Keratinocyte (primary cell): ENCODE data around the gene MED25.

Experiments
- EZH2 ChIP-seq: IDR thresholded peaks from one replicate; pipeline ENCODE4 v1.6.1; 2012; ENCODE audit warnings: inconsistent platforms, mild to moderate bottlenecking, low read length, moderate library complexity
- TF ChIP-seq, protein P1 (sequence below), 3 experiments: IDR thresholded peaks in 1 of 3; conservative IDR thresholded peaks in 1 of 3; optimal IDR thresholded peaks in 1 of 3; 2 replicates in 2 of 3; 3 replicates in 1 of 3; pipeline versions ENCODE3 to v1.5.1; 2011; ENCODE audit warnings: low read length in 3 of 3, mild to moderate bottlenecking in 3 of 3, moderate library complexity in 2 of 3, control low read depth in 1 of 3, inconsistent platforms in 1 of 3; ENCODE audit not compliant: insufficient read depth in 2 of 3; ENCODE audit errors: extremely low read depth in 1 of 3

- TF ChIP-seq, protein P1, sequence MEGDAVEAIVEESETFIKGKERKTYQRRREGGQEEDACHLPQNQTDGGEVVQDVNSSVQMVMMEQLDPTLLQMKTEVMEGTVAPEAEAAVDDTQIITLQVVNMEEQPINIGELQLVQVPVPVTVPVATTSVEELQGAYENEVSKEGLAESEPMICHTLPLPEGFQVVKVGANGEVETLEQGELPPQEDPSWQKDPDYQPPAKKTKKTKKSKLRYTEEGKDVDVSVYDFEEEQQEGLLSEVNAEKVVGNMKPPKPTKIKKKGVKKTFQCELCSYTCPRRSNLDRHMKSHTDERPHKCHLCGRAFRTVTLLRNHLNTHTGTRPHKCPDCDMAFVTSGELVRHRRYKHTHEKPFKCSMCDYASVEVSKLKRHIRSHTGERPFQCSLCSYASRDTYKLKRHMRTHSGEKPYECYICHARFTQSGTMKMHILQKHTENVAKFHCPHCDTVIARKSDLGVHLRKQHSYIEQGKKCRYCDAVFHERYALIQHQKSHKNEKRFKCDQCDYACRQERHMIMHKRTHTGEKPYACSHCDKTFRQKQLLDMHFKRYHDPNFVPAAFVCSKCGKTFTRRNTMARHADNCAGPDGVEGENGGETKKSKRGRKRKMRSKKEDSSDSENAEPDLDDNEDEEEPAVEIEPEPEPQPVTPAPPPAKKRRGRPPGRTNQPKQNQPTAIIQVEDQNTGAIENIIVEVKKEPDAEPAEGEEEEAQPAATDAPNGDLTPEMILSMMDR (optimal IDR thresholded peaks at IDR 0.05 in 1 of 3, IDR thresholded peaks at IDR 0.05 in 1 of 3, conservative IDR thresholded peaks at IDR 0.05 in 1 of 3; ENCODE audit: extremely low read depth in 1 of 3, insufficient read depth in 2 of 3, low read length in 3 of 3) = no peak
- TF ChIP-seq EZH2 = no peak
These were observed 59.2 kb downstream of the MED25 start, which contains the start of the genes AKT1S1 and TBC1D17 for GRCh38 chr19:49877020-49877878.
